ACC112 (cell line): ENCODE data around the gene TUFT1.

Experiments used
- H2AFZ ChIP-seq: fragments of 200-600 bp; sonication (generic); one replicate; pipeline ENCODE4 v1.6.0; 2017; ENCODE audit warnings: antibody characterized with exemption, low read length; ENCODE audit not compliant: unreplicated experiment
- H3K27ac ChIP-seq: fragments of 200-600 bp; sonication (generic); 2 replicates; pipeline ENCODE4 v1.5.1; 2014; ENCODE audit warnings: low read depth, mild to moderate bottlenecking, antibody characterized with exemption, low read length, moderate library complexity
- H3K27me3 ChIP-seq: fragments of 200-600 bp; sonication (generic); 2 replicates; pipeline ENCODE4 v1.6.1; 2014; ENCODE audit warnings: mild to moderate bottlenecking, antibody characterized with exemption, low read length, moderate library complexity, mixed read lengths; ENCODE audit not compliant: insufficient read depth
- H3K36me3 ChIP-seq: fragments of 200-600 bp; sonication (generic); 2 replicates; pipeline ENCODE4 v1.6.1; 2016; ENCODE audit warnings: mild to moderate bottlenecking, antibody characterized with exemption, low read length, moderate library complexity, mixed read lengths; ENCODE audit not compliant: insufficient read depth
- H3K4me1 ChIP-seq: fragments of 200-600 bp; sonication (generic); one replicate; pipeline ENCODE4 v1.6.1; 2016; ENCODE audit warnings: low read length, mixed read lengths; ENCODE audit not compliant: insufficient read depth, unreplicated experiment, control insufficient read depth
- H3K4me3 ChIP-seq: fragments of 200-600 bp; sonication (generic); 2 replicates; pipeline ENCODE4 v1.5.1; 2014; ENCODE audit warnings: mild to moderate bottlenecking, low read depth, low read length
- H3K79me2 ChIP-seq: fragments of 200-600 bp; sonication (generic); one replicate; pipeline ENCODE4 v1.6.0; 2016; ENCODE audit warnings: low read length; ENCODE audit not compliant: control insufficient read depth, unreplicated experiment, insufficient read depth

Gene TUFT1

GRCh38 chr1:151604291-151604690 lies 64.2 kb downstream of the TUFT1 start:
- H3K27ac ChIP-seq = no peak overlapping the region
- H3K4me3 ChIP-seq = no peak overlapping the region
- H3K79me2 ChIP-seq = no peaks in the 10 kb centered on the region
- H3K27me3 ChIP-seq = no peaks in the 10 kb centered on the region
- peaks cover 8% of the 10 kb centered on the region for H3K4me1 ChIP-seq
- no peaks in the 10 kb centered on the region for H3K36me3 ChIP-seq
- no peak overlapping the region for H2AFZ ChIP-seq

- no peak overlapping the region for H3K4me3 ChIP-seq
- H3K27ac ChIP-seq = no peak overlapping the region
- H3K36me3 ChIP-seq = no peaks in the 10 kb centered on the region
- peaks cover 12% of the 10 kb centered on the region for H3K4me1 ChIP-seq
- no peaks in the 10 kb centered on the region for H3K27me3 ChIP-seq
- no peaks in the 10 kb centered on the region for H3K79me2 ChIP-seq
- H2AFZ ChIP-seq = no peak overlapping the region
Observed at GRCh38 chr1:151606384-151606783, 66.3 kb downstream of the TUFT1 start.

- H3K27ac ChIP-seq = no peak overlapping the region
- H2AFZ ChIP-seq = no peak overlapping the region
- H3K4me3 ChIP-seq = no peak overlapping the region
- no peaks in the 10 kb centered on the region for H3K36me3 ChIP-seq
- H3K27me3 ChIP-seq = no peaks in the 10 kb centered on the region
- H3K79me2 ChIP-seq = no peaks in the 10 kb centered on the region
- H3K4me1 ChIP-seq = peaks cover 15% of the 10 kb centered on the region
Observed at GRCh38 chr1:151606857-151607256, 66.7 kb downstream of the TUFT1 start.

GRCh38 chr1:151610142-151610541 lies 70.0 kb downstream of the TUFT1 start:
- H2AFZ ChIP-seq = no peak overlapping the region
- no peak overlapping the region for H3K4me3 ChIP-seq
- no peaks in the 10 kb centered on the region for H3K27me3 ChIP-seq
- peaks cover 19% of the 10 kb centered on the region for H3K4me1 ChIP-seq
- no peak overlapping the region for H3K27ac ChIP-seq
- peaks cover 21% of the 10 kb centered on the region for H3K79me2 ChIP-seq
- no peaks in the 10 kb centered on the region for H3K36me3 ChIP-seq

- Histone ChIP-seq H3K27me3 (no peaks in the 10 kb centered on the region), H3K4me1 (peaks cover 24% of the 10 kb centered on the region), H3K27ac (peak overlapping the region; percentile 86), H3K36me3 (no peaks in the 10 kb centered on the region), H2AFZ (peak overlapping the region; percentile 95), H3K79me2 (peaks cover 32% of the 10 kb centered on the region), H3K4me3 (peak overlapping the region; percentile 97)
Observed at GRCh38 chr1:151611288-151611790, 71.2 kb downstream of the TUFT1 start.

- Histone ChIP-seq H3K79me2 (peaks cover 37% of the 10 kb centered on the region), H3K4me1 (peaks cover 24% of the 10 kb centered on the region), H2AFZ (peak within 1 kb of the TSS; percentile 95), H3K27me3 (no peaks in the 10 kb centered on the region), H3K4me3 (peak within 1 kb of the TSS; percentile 97), H3K27ac (peak within 1 kb of the TSS; percentile 86), H3K36me3 (no peaks in the 10 kb centered on the region)
Observed at GRCh38 chr1:151611832-151612500, 71.9 kb downstream of the TUFT1 start, which contains the start of gene SNX27. TSS of gene SNX27 (plus strand) at chr1:151612050. CDS start at chr1:151612202, 152 bp downstream.

- H3K27me3 ChIP-seq = no peaks in the 10 kb centered on the region
- no peak overlapping the region for H3K27ac ChIP-seq
- H3K36me3 ChIP-seq = no peaks in the 10 kb centered on the region
- H3K4me1 ChIP-seq = peaks cover 24% of the 10 kb centered on the region
- H2AFZ ChIP-seq = peak overlapping the region; percentile 95
- H3K79me2 ChIP-seq = peaks cover 41% of the 10 kb centered on the region
- H3K4me3 ChIP-seq = peak overlapping the region; percentile 97
Observed at GRCh38 chr1:151612501-151613281, 72.6 kb downstream of the TUFT1 start.

- H3K4me3 ChIP-seq = peak overlapping the region; percentile 97
- peak overlapping the region; percentile 95 for H2AFZ ChIP-seq
- H3K27ac ChIP-seq = no peak overlapping the region
- H3K79me2 ChIP-seq = peaks cover 43% of the 10 kb centered on the region
- H3K4me1 ChIP-seq = peaks cover 24% of the 10 kb centered on the region
- H3K36me3 ChIP-seq = no peaks in the 10 kb centered on the region
- no peaks in the 10 kb centered on the region for H3K27me3 ChIP-seq
Observed at GRCh38 chr1:151613282-151613780, 73.2 kb downstream of the TUFT1 start.

- Histone ChIP-seq H2AFZ (no peak overlapping the region), H3K4me3 (no peak overlapping the region; the same call in 1 of the 2 replicates), H3K27ac (0 out of 2 replicates have a peak overlapping the region, but pooled peaks have one; percentile 17), H3K36me3 (no peaks in the 10 kb centered on the region), H3K79me2 (peaks cover 52% of the 10 kb centered on the region), H3K27me3 (no peaks in the 10 kb centered on the region), H3K4me1 (peaks cover 42% of the 10 kb centered on the region)
Observed at GRCh38 chr1:151615711-151616504, 75.8 kb downstream of the TUFT1 start.

- H3K4me3 ChIP-seq = no peak overlapping the region; the same call in 1 of the 2 replicates
- no peaks in the 10 kb centered on the region for H3K36me3 ChIP-seq
- no peaks in the 10 kb centered on the region for H3K27me3 ChIP-seq
- 0 out of 2 replicates have a peak overlapping the region, but pooled peaks have one; percentile 17 for H3K27ac ChIP-seq
- peaks cover 36% of the 10 kb centered on the region for H3K4me1 ChIP-seq
- peaks cover 57% of the 10 kb centered on the region for H3K79me2 ChIP-seq
- H2AFZ ChIP-seq = no peak overlapping the region
Observed at GRCh38 chr1:151616505-151616849, 76.4 kb downstream of the TUFT1 start.
